ENCODE results near the gene ADSS1.

ADSS1 gene

GRCh38 chr14:104683653-104684448, 40.2 kb upstream of the ADSS1 start:
- Histone ChIP-seq H3K9me2 (ENCODE audit: low read depth, low read length) (no peaks in the 10 kb centered on the region), H3K4me3 (ENCODE audit: low read depth, low read length, poor library complexity, severe bottlenecking) (no peak overlapping the region), H3F3A (ENCODE audit: insufficient read depth, low read length) (no peaks in the 10 kb centered on the region), H3K9me3 (ENCODE audit: low read length) (no peaks in the 10 kb centered on the region), H2AFZ (ENCODE audit: low read length) (no peak overlapping the region), H3K27ac (ENCODE audit: low read depth, low read length, poor library complexity, severe bottlenecking) (no peak overlapping the region), H4K20me1 (ENCODE audit: insufficient read depth, low read length) (no peaks in the 10 kb centered on the region), H3K36me3 (ENCODE audit: insufficient read depth, low read length) (no peaks in the 10 kb centered on the region), H3K9ac (ENCODE audit: low read length) (no peak overlapping the region), H3K27me3 (ENCODE audit: insufficient read depth, low read length) (no peaks in the 10 kb centered on the region; the same call in 1 of the 2 replicates), H3K4me1 (ENCODE audit: insufficient read depth, low read length, severe bottlenecking) (peaks cover 2% of the 10 kb centered on the region), H3K79me2 (ENCODE audit: insufficient read depth, low read length) (no peaks in the 10 kb centered on the region), H3K4me2 (ENCODE audit: low read length) (no peak overlapping the region)
- TF ChIP-seq CTCF (IDR thresholded peaks at IDR 0.05; ENCODE audit: low read length) (no peak), EZH2 (IDR thresholded peaks at IDR 0.05; ENCODE audit: borderline replicate concordance, low read length) (no peak)

GRCh38 chr14:104684449-104684821, 39.6 kb upstream of the ADSS1 start:
- H3K36me3 ChIP-seq (ENCODE audit: insufficient read depth, low read length) = no peaks in the 10 kb centered on the region
- H3K27me3 ChIP-seq (ENCODE audit: insufficient read depth, low read length) = peaks cover 3% of the 10 kb centered on the region; the same call in 1 of the 2 replicates
- H3K4me1 ChIP-seq (ENCODE audit: insufficient read depth, low read length, severe bottlenecking) = peaks cover 6% of the 10 kb centered on the region
- H3K4me2 ChIP-seq (ENCODE audit: low read length) = no peak overlapping the region
- TF ChIP-seq EZH2 (IDR thresholded peaks at IDR 0.05; ENCODE audit: borderline replicate concordance, low read length) = no peak
- no peak for TF ChIP-seq CTCF (IDR thresholded peaks at IDR 0.05; ENCODE audit: low read length)
- H3K27ac ChIP-seq (ENCODE audit: low read depth, low read length, poor library complexity, severe bottlenecking) = no peak overlapping the region
- H3K4me3 ChIP-seq (ENCODE audit: low read depth, low read length, poor library complexity, severe bottlenecking) = no peak overlapping the region
- no peaks in the 10 kb centered on the region for H3K9me3 ChIP-seq (ENCODE audit: low read length)
- H2AFZ ChIP-seq (ENCODE audit: low read length) = no peak overlapping the region
- H3F3A ChIP-seq (ENCODE audit: insufficient read depth, low read length) = no peaks in the 10 kb centered on the region
- no peaks in the 10 kb centered on the region for H4K20me1 ChIP-seq (ENCODE audit: insufficient read depth, low read length)
- no peak overlapping the region for H3K9ac ChIP-seq (ENCODE audit: low read length)
- H3K79me2 ChIP-seq (ENCODE audit: insufficient read depth, low read length) = no peaks in the 10 kb centered on the region
- no peaks in the 10 kb centered on the region for H3K9me2 ChIP-seq (ENCODE audit: low read depth, low read length)

GRCh38 chr14:104685216-104685997, 38.6 kb upstream of the ADSS1 start:
- H3K4me1 ChIP-seq (ENCODE audit: insufficient read depth, low read length, severe bottlenecking) = peaks cover 14% of the 10 kb centered on the region
- peaks cover 8% of the 10 kb centered on the region; the same call in 1 of the 2 replicates for H3K27me3 ChIP-seq (ENCODE audit: insufficient read depth, low read length)
- H3K4me2 ChIP-seq (ENCODE audit: low read length) = no peak overlapping the region
- H3K9ac ChIP-seq (ENCODE audit: low read length) = no peak overlapping the region
- H4K20me1 ChIP-seq (ENCODE audit: insufficient read depth, low read length) = no peaks in the 10 kb centered on the region
- no peaks in the 10 kb centered on the region for H3K9me2 ChIP-seq (ENCODE audit: low read depth, low read length)
- H3K36me3 ChIP-seq (ENCODE audit: insufficient read depth, low read length) = no peaks in the 10 kb centered on the region
- no peak overlapping the region for H3K27ac ChIP-seq (ENCODE audit: low read depth, low read length, poor library complexity, severe bottlenecking)
- no peaks in the 10 kb centered on the region for H3F3A ChIP-seq (ENCODE audit: insufficient read depth, low read length)
- no peak for TF ChIP-seq EZH2 (IDR thresholded peaks at IDR 0.05; ENCODE audit: borderline replicate concordance, low read length)
- TF ChIP-seq CTCF (IDR thresholded peaks at IDR 0.05; ENCODE audit: low read length) = no peak
- H2AFZ ChIP-seq (ENCODE audit: low read length) = no peak overlapping the region
- no peaks in the 10 kb centered on the region for H3K79me2 ChIP-seq (ENCODE audit: insufficient read depth, low read length)
- H3K9me3 ChIP-seq (ENCODE audit: low read length) = no peaks in the 10 kb centered on the region
- H3K4me3 ChIP-seq (ENCODE audit: low read depth, low read length, poor library complexity, severe bottlenecking) = no peak overlapping the region
